GM12891 (cell line): Measurements from ENCODE around the gene CLTB.

Source experiments
- DNase-seq: peaks from one replicate; pipeline ENCODE4 v3.0.0; 2011; ENCODE audit warnings: low spot score; ENCODE audit not compliant: insufficient read length
- FAIRE-seq: peaks from 2 replicates; lab custom pipeline; 2011; peaks lifted over from hg19 to GRCh38; lab: Jason Lieb, UNC
- PAX5 ChIP-seq: IDR thresholded peaks from 2 replicates; pipeline ENCODE4 v1.6.1; 2011; ENCODE audit warnings: low read length, moderate library complexity, mild to moderate bottlenecking; ENCODE audit not compliant: insufficient read depth, severe bottlenecking
- POLR2A ChIP-seq: IDR thresholded peaks from 2 replicates; pipeline ENCODE4 v1.6.1; 2011; ENCODE audit warnings: low read depth, low read length, control low read depth
- POLR2AphosphoS5 ChIP-seq: IDR thresholded peaks from 2 replicates; pipeline ENCODE4 v1.6.1; 2011; ENCODE audit warnings: low read depth, low read length, control low read depth
- POU2F2 ChIP-seq: IDR thresholded peaks from 2 replicates; pipeline ENCODE4 v1.6.1; 2011; ENCODE audit warnings: low read depth, mild to moderate bottlenecking, control low read depth, low read length, moderate library complexity
- SPI1 ChIP-seq: IDR thresholded peaks from 2 replicates; pipeline ENCODE4 v1.6.1; 2011; ENCODE audit warnings: low read depth, low read length, control low read depth
- TAF1 ChIP-seq: IDR thresholded peaks from 2 replicates; pipeline ENCODE4 v1.6.1; 2011; ENCODE audit warnings: low read depth, low read length, control low read depth

CLTB gene

GRCh38 chr5:176368726-176369125 is 47.6 kb downstream of the CLTB start:
- DNase-seq (no peak), FAIRE-seq (no peak)
- TF ChIP-seq POLR2A (no peak), POLR2AphosphoS5 (no peak), PAX5 (no peak), TAF1 (no peak), POU2F2 (no peak), SPI1 (no peak)

- TF ChIP-seq POLR2AphosphoS5 (no peak), TAF1 (no peak), POU2F2 (no peak), POLR2A (no peak), PAX5 (no peak), SPI1 (no peak)
- DNase-seq (no peak), FAIRE-seq (no peak)
Measured at GRCh38 chr5:176366232-176366894, 50.0 kb downstream of the CLTB start.

- DNase-seq (peak; percentile 63), FAIRE-seq (peak; percentile 89)
- TF ChIP-seq SPI1: no peak
- TF ChIP-seq POLR2A: peak; percentile 37; the same call in 1 of the 2 replicates
Measured at GRCh38 chr5:176365351-176366231, 50.7 kb downstream of the CLTB start, which contains the start of gene ARL10. ARL10 (plus strand) TSS chr5:176365487; CDS start chr5:176365564, 77 bp downstream.

DNA sequence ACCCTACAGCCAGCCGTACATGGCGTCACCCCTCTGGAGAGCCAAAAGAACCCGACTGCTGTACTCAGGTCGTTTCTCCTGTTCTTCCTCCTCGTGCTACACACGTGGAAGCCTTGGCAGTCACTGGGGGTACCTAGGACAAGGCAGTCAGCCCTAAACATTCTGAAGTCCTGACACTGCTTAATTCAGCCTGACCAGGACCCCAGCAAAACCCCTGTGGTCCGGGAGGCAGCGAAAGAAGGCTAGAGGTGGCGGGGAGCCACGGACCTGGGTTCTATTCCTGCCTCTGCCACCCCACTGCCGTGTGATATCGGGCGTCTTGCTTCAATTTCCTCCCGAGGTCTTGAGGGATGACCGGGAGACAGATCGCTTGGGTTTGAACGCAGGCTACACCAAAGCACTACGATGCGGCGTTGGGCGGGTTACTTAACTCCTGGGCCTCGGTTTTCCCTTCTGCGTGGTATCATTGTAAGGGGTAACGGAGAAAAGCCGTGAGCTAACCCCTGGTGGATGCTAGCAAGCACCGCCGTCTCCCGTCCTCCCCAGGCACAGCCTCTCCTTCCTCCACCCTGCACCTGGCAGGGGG is 51.5 kb downstream of the CLTB start:
- TF ChIP-seq TAF1 (no peak), POLR2A (no peak), POLR2AphosphoS5 (no peak), POU2F2 (no peak), SPI1 (no peak), PAX5 (no peak)
- no peak for DNase-seq
- FAIRE-seq: no peak

DNA sequence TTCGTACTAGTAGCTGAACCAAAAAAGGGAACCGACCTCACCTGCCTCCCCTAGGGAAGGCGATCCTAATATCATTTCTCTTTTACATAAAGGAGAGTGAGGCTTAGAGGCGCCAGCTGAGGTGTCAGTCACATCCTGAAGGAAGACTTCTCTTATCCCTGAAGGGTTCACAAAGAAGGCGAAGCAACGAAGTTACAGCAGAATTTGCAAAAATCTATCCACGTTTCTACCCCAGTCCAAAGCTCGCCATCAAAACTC is 54.2 kb downstream of the CLTB start:
- no peak for FAIRE-seq
- DNase-seq: no peak
- TF ChIP-seq SPI1 (peak; percentile 44; the same call in 1 of the 2 replicates), PAX5 (no peak)

- DNase-seq (peak; percentile 81), FAIRE-seq (peak; percentile 91)
- TF ChIP-seq POLR2AphosphoS5: peak; percentile 96
- TF ChIP-seq POU2F2: peak; percentile 79; the same call in 1 of the 2 replicates
- peak; percentile 84 for TF ChIP-seq TAF1
- no peak for TF ChIP-seq PAX5
- TF ChIP-seq POLR2A: peak; percentile 98
- 0 out of 2 replicates have a peak, but pooled peaks have one; percentile 28 for TF ChIP-seq SPI1
Measured at GRCh38 chr5:176361437-176362232, 54.7 kb downstream of the CLTB start, which contains the start of gene KIAA1191. KIAA1191 (minus strand) TSS chr5:176361764; CDS start chr5:176359508, 2,256 bp downstream.

DNA sequence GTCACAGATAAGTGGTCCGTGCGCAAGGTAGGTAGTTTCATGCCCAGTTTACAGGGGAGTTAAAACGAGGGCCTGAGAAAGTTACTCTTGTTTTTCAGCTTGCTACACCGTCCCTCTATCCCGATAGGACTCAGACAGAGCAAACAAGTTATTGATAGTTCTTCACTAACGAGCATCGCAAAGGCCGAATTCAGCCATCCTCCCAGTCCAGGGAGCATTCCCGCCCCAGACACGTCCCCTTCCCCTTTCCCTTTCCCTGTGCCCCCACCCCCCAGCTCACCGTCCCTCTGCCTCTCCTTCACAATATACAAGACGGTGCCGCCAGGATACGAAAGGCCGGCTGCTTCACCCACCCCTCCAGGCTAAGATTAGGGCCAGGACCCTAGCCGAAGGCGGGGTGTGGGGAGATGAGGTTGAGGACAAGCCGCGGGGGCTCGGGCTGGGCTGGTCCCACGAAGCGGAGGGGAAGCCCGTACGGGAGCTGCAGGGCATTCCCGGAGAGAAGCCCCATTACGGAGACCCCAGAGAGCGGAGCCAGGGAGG is 55.4 kb downstream of the CLTB start:
- TF ChIP-seq SPI1 (no peak), TAF1 (no peak), POU2F2 (no peak), POLR2AphosphoS5 (no peak)
- FAIRE-seq: no peak
- no peak for DNase-seq

- no peak for FAIRE-seq
- no peak for TF ChIP-seq PAX5
- no peak for TF ChIP-seq TAF1
- TF ChIP-seq POU2F2: no peak
- TF ChIP-seq POLR2A: no peak
- TF ChIP-seq POLR2AphosphoS5: no peak
- TF ChIP-seq SPI1: no peak
- no peak for DNase-seq
Measured at GRCh38 chr5:176359658-176360057, 56.7 kb downstream of the CLTB start.
